Cortex of kidney (tissue), 1 donor: ENCODE data around the gene UMODL1.

Experiments
- DNase-seq: peaks from one replicate; lab custom pipeline; 2025; lab: John Stamatoyannopoulos, UW

UMODL1 gene

GRCh38 chr21:42038826-42039425 is 32.2 kb upstream of the UMODL1 start:
- DNase-seq, result no peak

- no peak for DNase-seq
Observed at GRCh38 chr21:42039470-42039901, 31.6 kb upstream of the UMODL1 start.

- DNase-seq, result no peak
Observed at GRCh38 chr21:42039911-42040351, 31.2 kb upstream of the UMODL1 start.

GRCh38 chr21:42040411-42041180 is 30.5 kb upstream of the UMODL1 start:
- no peak for DNase-seq

- DNase-seq, result no peak
Observed at GRCh38 chr21:42041246-42041645, 29.9 kb upstream of the UMODL1 start.

- no peak for DNase-seq
Observed at GRCh38 chr21:42041711-42042110, 29.4 kb upstream of the UMODL1 start.

GRCh38 chr21:42042651-42043050 is 28.5 kb upstream of the UMODL1 start:
- no peak for DNase-seq

- DNase-seq, result no peak
Observed at GRCh38 chr21:42043201-42043895, 27.8 kb upstream of the UMODL1 start.

GRCh38 chr21:42043961-42044360 is 27.2 kb upstream of the UMODL1 start:
- DNase-seq, result no peak

- DNase-seq, result no peak
Observed at GRCh38 chr21:42044871-42045495, 26.1 kb upstream of the UMODL1 start.

GRCh38 chr21:42047821-42048613 is 23.1 kb upstream of the UMODL1 start:
- no peak for DNase-seq

- no peak for DNase-seq
Observed at GRCh38 chr21:42048870-42049577, 22.1 kb upstream of the UMODL1 start.

GRCh38 chr21:42049578-42050430 is 21.3 kb upstream of the UMODL1 start:
- DNase-seq, result no peak

GRCh38 chr21:42051788-42052187 is 19.3 kb upstream of the UMODL1 start:
- DNase-seq, result no peak

- no peak for DNase-seq
Observed at GRCh38 chr21:42055425-42055824, 15.7 kb upstream of the UMODL1 start.

GRCh38 chr21:42056468-42056867 is 14.6 kb upstream of the UMODL1 start:
- no peak for DNase-seq

- no peak for DNase-seq
Observed at GRCh38 chr21:42056996-42057689, 14.0 kb upstream of the UMODL1 start.

- no peak for DNase-seq
Observed at GRCh38 chr21:42057851-42058437, 13.2 kb upstream of the UMODL1 start.

GRCh38 chr21:42058631-42059111 is 12.4 kb upstream of the UMODL1 start:
- no peak for DNase-seq
